Mesendoderm (in vitro differentiated cells): ENCODE data around the gene TYSND1. TPM values are rescaled to one million over a fixed set of nuclear protein-coding genes. Genes with fewer than 3 reads are reported as not detected.

Experiments
- DNase-seq: peaks from one replicate; pipeline ENCODE4 v3.0.0; 2013
- H2AK5ac ChIP-seq: 2 replicates; pipeline ENCODE4 v1.6.1; 2013; ENCODE audit warnings: low read length, inconsistent platforms
- H2BK120ac ChIP-seq: 2 replicates; pipeline ENCODE4 v1.6.1; 2013; ENCODE audit warnings: low read depth, mild to moderate bottlenecking, low read length, moderate library complexity, mixed read lengths
- H2BK15ac ChIP-seq: replicated peaks from 2 replicates; pipeline ENCODE4 v1.6.1; 2013; ENCODE audit warnings: low read depth, mild to moderate bottlenecking, moderate library complexity
- H2BK5ac ChIP-seq: 2 replicates; pipeline ENCODE4 v1.6.1; 2013; ENCODE audit warnings: low read length, inconsistent platforms
- H3K18ac ChIP-seq: 2 replicates; pipeline ENCODE4 v1.6.1; 2013; ENCODE audit warnings: mild to moderate bottlenecking, low read length, mixed read lengths
- H3K23ac ChIP-seq: one replicate; pipeline ENCODE4 v1.6.1; 2013; ENCODE audit warnings: low read length
- H3K27ac ChIP-seq: 2 replicates; pipeline ENCODE4 v1.5.1; 2013; ENCODE audit warnings: low read depth, mild to moderate bottlenecking, inconsistent platforms, low read length, moderate library complexity
- H3K27me3 ChIP-seq: 2 replicates; pipeline ENCODE4 v1.6.1; 2013; ENCODE audit warnings: low read length, control low read depth, mild to moderate bottlenecking, inconsistent platforms; ENCODE audit not compliant: insufficient read depth, poor library complexity
- H3K36me3 ChIP-seq: 2 replicates; pipeline ENCODE4 v1.6.1; 2013; ENCODE audit warnings: low read length, inconsistent platforms; ENCODE audit not compliant: control insufficient read depth, insufficient read depth
- H3K4ac ChIP-seq: one replicate; pipeline ENCODE4 v1.6.1; 2013; ENCODE audit warnings: low read depth, mild to moderate bottlenecking, low read length, moderate library complexity
- H3K4me1 ChIP-seq: 2 replicates; pipeline ENCODE4 v1.6.1; 2013; ENCODE audit warnings: low read depth, low read length, inconsistent platforms; ENCODE audit not compliant: control insufficient read depth
- H3K4me2 ChIP-seq: 2 replicates; pipeline ENCODE4 v1.6.1; 2013; ENCODE audit warnings: low read length
- H3K4me3 ChIP-seq: 2 replicates; pipeline ENCODE4 v1.5.1; 2013; ENCODE audit warnings: mild to moderate bottlenecking, low read length
- H3K56ac ChIP-seq: one replicate; pipeline ENCODE4 v1.6.1; 2013; ENCODE audit warnings: low read length
- H3K79me1 ChIP-seq: 2 replicates; pipeline ENCODE4 v1.6.1; 2013; ENCODE audit warnings: low read length, inconsistent platforms
- H3K79me2 ChIP-seq: 2 replicates; pipeline ENCODE4 v1.6.1; 2013; ENCODE audit warnings: mild to moderate bottlenecking, low read length; ENCODE audit not compliant: control insufficient read depth, insufficient read depth
- H3K9ac ChIP-seq: 2 replicates; pipeline ENCODE4 v1.6.1; 2013; ENCODE audit warnings: low read length, inconsistent platforms
- H4K5ac ChIP-seq: one replicate; pipeline ENCODE4 v1.6.1; 2013; ENCODE audit warnings: low read length
- H4K8ac ChIP-seq: one replicate; pipeline ENCODE4 v1.6.1; 2013; ENCODE audit warnings: low read depth, mild to moderate bottlenecking, control low read depth, low read length, moderate library complexity
- WGBS: extraction: QIAGEN DNeasy Blood & Tissue Kit; methylation state at CpG from one replicate; pipeline ENCODE4 v1.1.7; 2013; ENCODE audit warnings: low lambda C conversion rate, missing lambda C conversion rate; ENCODE audit not compliant: insufficient coverage; ENCODE audit errors: extremely low coverage; 5-methylcytosine and 5-hydroxymethylcytosine counted together
- polyA plus RNA-seq, 2 experiments: library from polyadenylated mRNA; stranded (reverse); fragments of 200-250 nt; gene quantifications; one replicate each; pipeline ENCODE4 v1.2.3, GENCODE V29; 2013

TYSND1 gene
- 5.9 TPM for polyA plus RNA-seq (2013, experiment 1 of 2)
- 6.1 TPM for polyA plus RNA-seq (2013, experiment 2 of 2)

DNA sequence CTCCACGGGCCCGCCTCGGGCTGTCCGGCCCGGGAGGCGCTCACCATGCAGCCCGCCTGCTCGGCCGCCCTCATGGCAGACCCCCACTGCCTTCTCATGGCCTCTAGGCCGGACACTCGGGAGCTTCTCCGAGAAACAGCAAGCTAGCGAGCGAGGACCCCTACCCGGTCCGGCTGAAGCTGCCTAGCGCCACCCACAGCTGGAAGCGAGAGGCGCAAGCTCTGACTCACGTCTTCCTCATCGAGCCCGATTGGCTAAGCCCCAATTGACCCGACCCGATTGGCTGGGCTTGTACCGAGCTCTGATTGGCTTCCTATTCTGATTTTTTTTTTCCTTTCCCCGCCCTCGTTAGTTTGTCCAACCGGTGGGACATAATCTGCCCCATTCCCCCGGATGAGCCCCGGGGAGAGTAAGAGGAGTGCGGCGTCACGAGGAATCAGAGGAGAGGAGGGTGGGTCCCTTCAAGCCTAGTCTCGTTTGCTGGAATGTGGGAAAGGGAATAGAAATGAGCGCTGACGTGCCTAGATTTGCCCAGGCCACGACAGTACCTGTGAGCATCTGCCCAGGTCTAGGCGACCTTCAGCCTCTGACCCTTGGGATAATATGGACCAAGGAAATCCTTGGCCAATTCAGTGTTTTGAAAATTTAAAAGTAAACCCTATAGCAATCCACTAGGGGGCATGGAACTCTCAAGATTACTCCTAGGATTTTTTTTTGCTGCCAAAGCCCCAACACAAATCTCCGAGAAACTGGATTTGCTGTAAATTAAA, at the start of gene TYSND1:
TSS of gene TYSND1 (minus strand) at position 212 of the 770 bp plus-strand sequence. CDS start at position 98, 114 bp downstream.
- no peak within 1 kb of the TSS for H4K8ac ChIP-seq
- peak within 1 kb of the TSS; percentile 94 for H3K56ac ChIP-seq
- no peak within 1 kb of the TSS for H4K5ac ChIP-seq
- H3K27ac ChIP-seq, result peak within 1 kb of the TSS; percentile 66
- no peaks in the 10 kb centered on the region for H3K27me3 ChIP-seq
- H3K4ac ChIP-seq, result no peak within 1 kb of the TSS
- H3K4me3 ChIP-seq, result peak within 1 kb of the TSS; percentile 40
- no CpG with 5 or more reads among the region's 39 CpGs for WGBS
- H3K4me1 ChIP-seq, result peaks cover 3% of the 10 kb centered on the region
- H3K79me2 ChIP-seq, result no peaks in the 10 kb centered on the region
- H3K23ac ChIP-seq, result no peak within 1 kb of the TSS
- H2BK5ac ChIP-seq, result peak within 1 kb of the TSS; percentile 23
- no peak within 1 kb of the TSS for H2AK5ac ChIP-seq
- H3K9ac ChIP-seq, result peak within 1 kb of the TSS; percentile 89
- H2BK15ac ChIP-seq, result no peak within 1 kb of the TSS
- H3K79me1 ChIP-seq, result peaks cover 6% of the 10 kb centered on the region
- peaks cover 3% of the 10 kb centered on the region for H3K36me3 ChIP-seq
- peak within 1 kb of the TSS; percentile 35 for H3K18ac ChIP-seq
- peak; percentile 100 for DNase-seq
- peak within 1 kb of the TSS; percentile 86 for H3K4me2 ChIP-seq
- no peak within 1 kb of the TSS for H2BK120ac ChIP-seq

DNA sequence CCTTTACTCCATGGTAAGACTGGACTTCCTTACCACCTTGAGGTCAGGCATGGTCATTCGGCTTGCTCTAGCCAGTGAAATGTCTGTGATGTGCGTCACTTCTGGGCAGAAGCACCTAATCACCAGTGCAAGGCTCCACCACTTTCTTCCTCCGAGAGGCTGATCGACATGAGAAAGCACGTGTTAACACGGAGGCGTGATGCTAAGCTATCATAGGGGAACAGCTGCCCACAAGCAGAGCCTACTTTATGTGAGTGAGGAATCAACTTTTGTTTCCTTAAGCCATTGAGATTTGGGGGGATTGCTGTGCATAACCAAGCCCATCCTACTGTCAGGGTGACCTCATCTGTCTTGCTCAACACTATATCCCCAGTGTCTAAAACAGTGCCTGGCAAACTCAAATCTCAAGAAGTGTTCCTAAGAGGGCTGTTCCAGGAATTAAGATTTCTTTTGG, 46.9 kb upstream of the TYSND1 start:
- DNase-seq, result no peak
- Histone ChIP-seq H2BK120ac (no peak overlapping the region), H3K27ac (no peak overlapping the region), H3K9ac (no peak overlapping the region), H3K79me2 (no peaks in the 10 kb centered on the region), H3K4me1 (no peaks in the 10 kb centered on the region), H3K4me2 (no peak overlapping the region), H3K4ac (no peak overlapping the region), H4K5ac (no peak overlapping the region), H2AK5ac (no peak overlapping the region), H3K18ac (no peak overlapping the region), H3K4me3 (no peak overlapping the region), H4K8ac (no peak overlapping the region), H2BK5ac (no peak overlapping the region), H3K27me3 (no peaks in the 10 kb centered on the region), H3K56ac (no peak overlapping the region), H3K36me3 (no peaks in the 10 kb centered on the region), H3K79me1 (no peaks in the 10 kb centered on the region), H2BK15ac (no peak overlapping the region), H3K23ac (no peak overlapping the region)
- no CpG with 5 or more reads among the region's 7 CpGs for WGBS

DNA sequence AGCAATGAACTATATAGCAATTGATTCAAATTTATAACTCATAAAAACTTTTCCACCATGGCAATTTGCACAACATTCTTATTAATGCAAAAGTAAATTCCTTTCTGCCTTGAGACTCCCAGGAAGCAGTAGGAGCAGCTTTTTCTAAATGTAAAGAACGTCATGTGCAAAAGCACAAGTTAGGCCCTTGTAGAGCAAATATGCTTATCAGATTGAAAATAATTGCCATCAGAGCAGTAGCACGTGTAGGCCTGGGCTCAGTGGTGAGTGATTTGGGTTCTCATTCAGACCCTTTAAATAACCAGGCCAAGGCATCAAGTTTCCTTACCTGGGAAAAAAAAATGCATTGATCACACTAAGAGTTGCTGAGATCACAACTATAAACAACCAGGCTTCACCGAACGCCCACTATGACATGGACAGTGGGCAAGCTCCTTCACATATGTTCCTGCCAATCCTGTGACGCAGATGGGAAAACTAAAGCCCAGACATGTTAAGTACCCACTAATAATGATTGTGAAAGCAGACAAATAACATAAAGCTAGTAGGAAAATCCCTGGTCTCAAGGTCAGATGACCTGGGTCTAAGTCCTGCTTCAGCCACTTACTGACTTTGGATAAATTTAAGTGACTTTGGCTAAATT, 45.9 kb upstream of the TYSND1 start:
- Histone ChIP-seq H3K18ac (no peak overlapping the region), H4K8ac (no peak overlapping the region), H3K27ac (no peak overlapping the region), H2BK5ac (no peak overlapping the region), H3K9ac (no peak overlapping the region), H3K36me3 (no peaks in the 10 kb centered on the region), H4K5ac (no peak overlapping the region), H3K27me3 (no peaks in the 10 kb centered on the region), H3K56ac (no peak overlapping the region), H3K79me2 (no peaks in the 10 kb centered on the region), H2AK5ac (no peak overlapping the region), H2BK120ac (no peak overlapping the region), H3K23ac (no peak overlapping the region), H3K4me3 (no peak overlapping the region), H2BK15ac (no peak overlapping the region), H3K4me2 (no peak overlapping the region), H3K4me1 (no peaks in the 10 kb centered on the region), H3K79me1 (no peaks in the 10 kb centered on the region), H3K4ac (no peak overlapping the region)
- WGBS, result no CpG with 5 or more reads among the region's 5 CpGs
- DNase-seq, result no peak

DNA sequence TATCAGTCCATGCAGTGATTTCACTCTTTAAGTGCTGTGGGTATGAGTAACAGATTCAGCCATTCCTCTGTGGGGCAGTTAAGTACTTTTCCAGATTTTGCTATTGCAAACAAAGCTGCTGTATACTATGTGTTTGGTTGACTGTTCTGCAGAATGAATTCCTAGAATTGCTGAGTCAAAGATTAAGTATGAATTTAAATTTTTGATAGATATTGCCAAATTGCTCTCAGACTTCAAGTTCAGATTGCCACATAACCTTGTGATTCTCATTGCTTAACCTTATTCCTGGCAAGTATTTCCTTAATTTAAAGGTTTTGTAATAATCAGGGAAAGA, 45.4 kb upstream of the TYSND1 start:
- H3K79me1 ChIP-seq, result no peaks in the 10 kb centered on the region
- H3K27me3 ChIP-seq, result no peaks in the 10 kb centered on the region
- no peak overlapping the region for H3K56ac ChIP-seq
- no peak overlapping the region for H4K5ac ChIP-seq
- H3K4ac ChIP-seq, result no peak overlapping the region
- H3K36me3 ChIP-seq, result no peaks in the 10 kb centered on the region
- H3K9ac ChIP-seq, result no peak overlapping the region
- no peak overlapping the region for H3K27ac ChIP-seq
- H2AK5ac ChIP-seq, result no peak overlapping the region
- H3K4me3 ChIP-seq, result no peak overlapping the region
- no peak overlapping the region for H3K23ac ChIP-seq
- DNase-seq, result no peak
- H3K4me1 ChIP-seq, result no peaks in the 10 kb centered on the region
- no peak overlapping the region for H3K18ac ChIP-seq
- H4K8ac ChIP-seq, result no peak overlapping the region
- H2BK5ac ChIP-seq, result no peak overlapping the region
- H3K4me2 ChIP-seq, result no peak overlapping the region
- no peak overlapping the region for H2BK120ac ChIP-seq
- H3K79me2 ChIP-seq, result no peaks in the 10 kb centered on the region
- no peak overlapping the region for H2BK15ac ChIP-seq

DNA sequence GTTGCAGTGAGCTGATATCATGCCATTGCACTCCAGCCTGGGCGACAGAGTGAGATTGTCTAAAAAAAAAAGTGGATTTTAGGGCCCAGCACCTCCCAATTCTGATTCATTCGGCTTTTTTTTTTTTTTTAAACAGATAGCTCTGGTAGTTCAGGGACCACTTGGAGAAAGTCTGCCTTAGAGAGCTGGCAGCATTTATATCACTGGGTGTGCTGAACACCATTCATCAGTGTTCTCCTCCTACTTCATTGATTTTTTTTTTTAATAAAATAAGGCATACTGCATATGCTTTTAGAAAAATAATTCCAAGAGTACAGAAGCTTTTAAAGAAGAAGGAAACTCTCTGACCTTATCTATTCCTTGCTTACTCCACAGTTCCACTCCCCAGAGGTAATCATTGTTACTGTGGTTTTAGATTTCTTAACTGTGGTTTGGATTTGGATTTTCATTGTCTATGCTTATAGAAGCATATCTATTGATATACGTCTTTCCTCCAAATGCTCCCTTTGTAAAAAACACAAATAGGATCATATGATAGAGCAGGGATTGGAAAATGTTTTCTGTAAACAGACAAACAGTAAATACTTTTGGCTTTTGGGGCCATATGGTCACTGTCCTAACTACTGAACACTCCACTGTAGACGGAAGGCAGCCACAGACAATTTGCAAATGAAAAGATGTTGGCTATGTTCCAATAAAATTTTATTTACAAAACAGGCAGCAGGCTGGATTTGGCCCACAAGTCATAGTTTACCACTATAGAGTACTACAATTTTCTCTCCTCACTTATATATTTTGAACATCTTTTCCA, 44.9 kb upstream of the TYSND1 start:
- H3K79me1 ChIP-seq, result no peaks in the 10 kb centered on the region
- H2AK5ac ChIP-seq, result no peak overlapping the region
- H4K5ac ChIP-seq, result no peak overlapping the region
- H2BK120ac ChIP-seq, result no peak overlapping the region
- no peak overlapping the region for H3K56ac ChIP-seq
- H3K18ac ChIP-seq, result no peak overlapping the region
- H3K23ac ChIP-seq, result no peak overlapping the region
- no peaks in the 10 kb centered on the region for H3K36me3 ChIP-seq
- no peak overlapping the region for H3K4ac ChIP-seq
- no peak overlapping the region for H2BK5ac ChIP-seq
- no peak overlapping the region for H3K4me3 ChIP-seq
- no peak overlapping the region for H2BK15ac ChIP-seq
- no peaks in the 10 kb centered on the region for H3K27me3 ChIP-seq
- no peak overlapping the region for H3K27ac ChIP-seq
- no CpG with 5 or more reads among the region's 4 CpGs for WGBS
- DNase-seq, result no peak
- no peaks in the 10 kb centered on the region for H3K4me1 ChIP-seq
- no peak overlapping the region for H3K9ac ChIP-seq
- no peak overlapping the region for H4K8ac ChIP-seq
- no peak overlapping the region for H3K4me2 ChIP-seq
- no peaks in the 10 kb centered on the region for H3K79me2 ChIP-seq
